HuH-7.5 (cell line): Measurements from ENCODE around the gene SDK1.
"Not testable (repeated sequence)": the region's sequence is repeated elsewhere in the genome, so short reads cannot be mapped to it uniquely, and the experiment has no call there.

Experiments
- DNase-seq: peaks from one replicate; pipeline ENCODE4 v3.0.0; 2011; ENCODE audit warnings: low spot score

The SDK1 gene

GRCh38 chr7:4073750-4074149 is 772.7 kb downstream of the SDK1 start:
- DNase-seq = no peak

GRCh38 chr7:4074407-4074806 is 773.4 kb downstream of the SDK1 start:
- DNase-seq = no peak

- DNase-seq = no peak
These were observed 773.9 kb downstream of the SDK1 start for GRCh38 chr7:4074994-4075393.

GRCh38 chr7:4076701-4077294 is 775.7 kb downstream of the SDK1 start:
- no peak for DNase-seq

- no peak for DNase-seq
These were observed 776.9 kb downstream of the SDK1 start for GRCh38 chr7:4077980-4078379.

GRCh38 chr7:4078580-4078979 is 777.5 kb downstream of the SDK1 start:
- no peak for DNase-seq

GRCh38 chr7:4079366-4079765 is 778.3 kb downstream of the SDK1 start:
- no peak for DNase-seq

- DNase-seq = no peak
These were observed 778.9 kb downstream of the SDK1 start for GRCh38 chr7:4079956-4080355.

- DNase-seq = no peak
These were observed 779.9 kb downstream of the SDK1 start for GRCh38 chr7:4080954-4081353.

GRCh38 chr7:4083513-4083912 is 782.5 kb downstream of the SDK1 start:
- no peak for DNase-seq

- DNase-seq = no peak
These were observed 783.2 kb downstream of the SDK1 start for GRCh38 chr7:4084271-4084670.

- no peak for DNase-seq
These were observed 785.1 kb downstream of the SDK1 start for GRCh38 chr7:4085937-4086691.

- no peak for DNase-seq
These were observed 785.7 kb downstream of the SDK1 start for GRCh38 chr7:4086723-4087122.

- DNase-seq = no peak
These were observed 790.7 kb downstream of the SDK1 start for GRCh38 chr7:4091767-4092166.

- DNase-seq = no peak
These were observed 792.0 kb downstream of the SDK1 start for GRCh38 chr7:4093035-4093434.

GRCh38 chr7:4093483-4093882 is 792.4 kb downstream of the SDK1 start:
- DNase-seq = no peak

GRCh38 chr7:4094158-4094557 is 793.1 kb downstream of the SDK1 start:
- not testable (repeated sequence) for DNase-seq

- DNase-seq = no peak
These were observed 796.1 kb downstream of the SDK1 start for GRCh38 chr7:4097001-4097609.

- no peak for DNase-seq
These were observed 797.1 kb downstream of the SDK1 start for GRCh38 chr7:4098169-4098568.

GRCh38 chr7:4099651-4100050 is 798.6 kb downstream of the SDK1 start:
- DNase-seq = no peak

GRCh38 chr7:4100148-4100547 is 799.1 kb downstream of the SDK1 start:
- no peak for DNase-seq

GRCh38 chr7:4100691-4101090 is 799.6 kb downstream of the SDK1 start:
- DNase-seq = no peak

- DNase-seq = no peak
These were observed 801.3 kb downstream of the SDK1 start for GRCh38 chr7:4102231-4102841.
